ENCODE results near the gene SLC24A3. TPM values are rescaled to one million over a fixed set of nuclear protein-coding genes. Genes with fewer than 3 reads are reported as not detected.

Gene SLC24A3
- total and polyA plus RNA-seq, 2 of the 13 experiments (the other 11 are each of a cell fraction or from before 2014, with no cell fraction given), result not detected

- no peak for TF ChIP-seq AHR (CRISPR knock-in tag; IDR thresholded peaks at IDR 0.05)
- no peak for TF ChIP-seq RORA (CRISPR knock-in tag; IDR thresholded peaks at IDR 0.05)
Measured at GRCh38 chr20:19504251-19504650, 291.8 kb downstream of the SLC24A3 start (continued).

GRCh38 chr20:19506021-19506420 is 293.6 kb downstream of the SLC24A3 start:
- Histone ChIP-seq H3K4me1 (ENCODE audit: insufficient read depth, low read length) (no peaks in the 10 kb centered on the region), H3K27ac (ENCODE audit: extremely low read length, insufficient read depth, low read length) (no peak overlapping the region), H3K36me3 (replicated peaks in 1 of 2; ENCODE audit: control insufficient read depth in 1 of 2, insufficient read depth in 2 of 2, low read length in 2 of 2) (no peaks in the 10 kb centered on the region), H2AFZ (ENCODE audit: low read length) (no peak overlapping the region), H3K4me3 (replicated peaks in 1 of 3; ENCODE audit: insufficient read depth in 1 of 3, low read depth in 2 of 3, low read length in 3 of 3) (no peak overlapping the region), H3K9me3 (ENCODE audit: low read length) (no peaks in the 10 kb centered on the region), H3K27me3 (ENCODE audit: control insufficient read depth in 1 of 2, insufficient read depth in 2 of 2, low read length in 2 of 2) (no peaks in the 10 kb centered on the region), H3K4me2 (ENCODE audit: low read depth, low read length) (no peak overlapping the region), H3K79me2 (ENCODE audit: insufficient read depth, low read length) (no peaks in the 10 kb centered on the region), H4K20me1 (ENCODE audit: insufficient read depth, low read length) (no peaks in the 10 kb centered on the region), H3K9ac (ENCODE audit: insufficient read depth, low read depth, low read length) (no peak overlapping the region)
- WGBS (ENCODE audit: low lambda C conversion rate), result 0% methylated on average over 1 of the region's 1 CpG
- TF ChIP-seq SNAPC2 (CRISPR knock-in tag; IDR thresholded peaks at IDR 0.05), result no peak
- TF ChIP-seq ZNF678 (CRISPR knock-in tag; IDR thresholded peaks at IDR 0.05), result no peak
- no peak for TF ChIP-seq ZNF781 (CRISPR knock-in tag; IDR thresholded peaks at IDR 0.05; ENCODE audit: borderline replicate concordance, not compliant biosample characterization)
- no peak for TF ChIP-seq ZNF264 (CRISPR knock-in tag; IDR thresholded peaks at IDR 0.05)
- no peak for TF ChIP-seq ZNF280B (CRISPR knock-in tag; IDR thresholded peaks at IDR 0.05; ENCODE audit: borderline replicate concordance)
- no peak for TF ChIP-seq HNRNPUL1 (IDR thresholded peaks at IDR 0.05; ENCODE audit: low read depth, low read length)
- no peak for TF ChIP-seq ZFP37 (CRISPR knock-in tag; IDR thresholded peaks at IDR 0.05; ENCODE audit: borderline replicate concordance)
- no peak for TF ChIP-seq EEA1 (CRISPR knock-in tag; IDR thresholded peaks at IDR 0.05; ENCODE audit: borderline replicate concordance)
- no peak for TF ChIP-seq XRCC5 (optimal IDR thresholded peaks at IDR 0.05; ENCODE audit: low read length)
- no peak for TF ChIP-seq GMEB1 (CRISPR knock-in tag; IDR thresholded peaks at IDR 0.05; ENCODE audit: borderline replicate concordance)
- TF ChIP-seq ZBTB4 (CRISPR knock-in tag; IDR thresholded peaks at IDR 0.05; ENCODE audit: borderline replicate concordance), result no peak
- no TSS peak for BruUV-seq (replicated peaks)
- DNase-seq (ENCODE audit: low spot score) (no peak), ATAC-seq (no peak), FAIRE-seq (no peak)
- POLR2A ChIA-PET, result no interaction called here
- intact Hi-C loops (cut with micrococcal nuclease; ENCODE audit: unreplicated experiment) (no loop called here), in situ Hi-C loops (cut with HindIII; ENCODE audit: extremely low pct_ligation_motif_present, low pct_unique_long_range_greater_than_20kb) (no loop called here)
- CTCF ChIA-PET (ENCODE audit: low intra/inter-chr PET ratio, low total read pairs), result no interaction called here
